Endodermal cell (in vitro differentiated cells): ENCODE measurements around the gene PPP2R2B. TPM values are rescaled to one million over a fixed set of nuclear protein-coding genes. Genes with fewer than 3 reads are reported as not detected.
A peak's percentile ranks its signal among the peaks of the same experiment; 100 is the strongest.

ENCODE experiments used
- DNase-seq: peaks from one replicate; pipeline ENCODE4 v3.0.0-alpha.2; 2017
- H3K27ac ChIP-seq: 2 replicates; pipeline ENCODE4 v1.5.1; 2013; ENCODE audit warnings: mild to moderate bottlenecking, low read depth, low read length, moderate library complexity
- H3K27me3 ChIP-seq: 2 replicates; pipeline ENCODE4 v1.6.1; 2013; ENCODE audit warnings: mild to moderate bottlenecking, low read length, moderate library complexity; ENCODE audit not compliant: insufficient read depth, control insufficient read depth, poor library complexity, severe bottlenecking
- H3K36me3 ChIP-seq: 2 replicates; pipeline ENCODE4 v1.7.0; 2013; ENCODE audit warnings: mild to moderate bottlenecking, low read length, moderate library complexity; ENCODE audit not compliant: control insufficient read depth, insufficient read depth
- H3K4me1 ChIP-seq: one replicate; pipeline ENCODE4 v1.7.0; 2013; ENCODE audit warnings: low read length; ENCODE audit not compliant: control insufficient read depth, insufficient read depth
- H3K4me3 ChIP-seq: 2 replicates; pipeline ENCODE4 v1.5.1; 2013; ENCODE audit warnings: mild to moderate bottlenecking, low read length, moderate library complexity
- H3K9ac ChIP-seq: 2 replicates; pipeline ENCODE4 v1.6.1; 2013; ENCODE audit warnings: mild to moderate bottlenecking, low read length, moderate library complexity; ENCODE audit not compliant: poor library complexity, severe bottlenecking; ENCODE audit errors: extremely low read depth
- H3K9me3 ChIP-seq: 2 replicates; pipeline ENCODE4 v1.6.1; 2013; ENCODE audit warnings: mild to moderate bottlenecking, low read length, moderate library complexity; ENCODE audit not compliant: control insufficient read depth
- H3K27ac Mint-ChIP-seq: 2 replicates; pipeline ENCODE4 v1.8.0; 2020; ENCODE audit warnings: mixed read lengths
- H3K27me3 Mint-ChIP-seq: 2 replicates; pipeline ENCODE4 v1.8.0; 2021; ENCODE audit warnings: mild to moderate bottlenecking, mixed read lengths; ENCODE audit not compliant: insufficient read depth
- H3K36me3 Mint-ChIP-seq: 2 replicates; pipeline ENCODE4 v1.8.0; 2020; ENCODE audit warnings: low read depth, mixed read lengths
- H3K4me1 Mint-ChIP-seq: 2 replicates; pipeline ENCODE4 v1.8.0; 2020; ENCODE audit warnings: mixed read lengths
- H3K4me3 Mint-ChIP-seq: 2 replicates; pipeline ENCODE4 v1.8.0; 2020; ENCODE audit warnings: mild to moderate bottlenecking, moderate library complexity, mixed read lengths
- H3K9me3 Mint-ChIP-seq: 2 replicates; pipeline ENCODE4 v1.8.0; 2020; ENCODE audit warnings: mild to moderate bottlenecking, mixed read lengths
- CTCF ChIP-seq: fragments of 200-600 bp; sonication (generic); conservative IDR thresholded peaks from 2 replicates; pipeline ENCODE4 v1.5.0; 2021; ENCODE audit warnings: antibody characterized with exemption, mild to moderate bottlenecking
- WGBS, 2 experiments: methylation state at CpG; one replicate each; pipeline versions ENCODE4 v1.1.5 to v1.1.7; 2013; ENCODE audit warnings: missing lambda C conversion rate in 2 of 2, mixed read lengths in 1 of 2; ENCODE audit not compliant: insufficient coverage in 1 of 2, insufficient read length in 1 of 2; 5-methylcytosine and 5-hydroxymethylcytosine counted together
- total RNA-seq, 2 donors: library from RNA; stranded (reverse); fragmentation: NEBNext Ultra II Directional in 1 of 2; extraction: Animal tissue kit (Norgen Biotek cat#: 25700) in 1 of 2; gene quantifications; 2 replicates in 1 of 2; 3 replicates in 1 of 2; pipeline ENCODE4 v1.2.1, GENCODE V29; 2021

Gene PPP2R2B
- total RNA-seq, 2 donors from 2014 or later = 3.3 to 8.0 TPM

GRCh38 chr5:146920351-146920881, 41.9 kb upstream of the PPP2R2B start:
- no peak overlapping the region for H3K27ac Mint-ChIP-seq
- no peaks in the 10 kb centered on the region for H3K36me3 Mint-ChIP-seq
- DNase-seq = no peak

GRCh38 chr5:146919304-146919703, 40.7 kb upstream of the PPP2R2B start:
- Mint-ChIP-seq H3K4me3 (no peak overlapping the region), H3K9me3 (no peaks in the 10 kb centered on the region), H3K27ac (peak overlapping the region; percentile 69), H3K36me3 (no peaks in the 10 kb centered on the region), H3K4me1 (peaks cover 15% of the 10 kb centered on the region), H3K27me3 (peaks cover 4% of the 10 kb centered on the region)
- H3K27me3 ChIP-seq = peaks cover 12% of the 10 kb centered on the region
- no peaks in the 10 kb centered on the region for H3K36me3 ChIP-seq
- H3K9ac ChIP-seq = no peak overlapping the region
- H3K4me1 ChIP-seq = peaks cover 10% of the 10 kb centered on the region
- 41 to 60% methylated on average over 1 to 2 of the region's 2 CpGs for WGBS, 2 experiments
- no peak overlapping the region for H3K4me3 ChIP-seq
- DNase-seq = peak; percentile 86
- no peak overlapping the region for H3K27ac ChIP-seq
- TF ChIP-seq CTCF = no peak
- no peaks in the 10 kb centered on the region for H3K9me3 ChIP-seq

More at GRCh38 chr5:146920351-146920881, 41.9 kb upstream of the PPP2R2B start:
- 70 to 84% methylated on average over 3 to 7 of the region's 7 CpGs for WGBS, 2 experiments
- Mint-ChIP-seq H3K4me3 (no peak overlapping the region), H3K27me3 (peaks cover 4% of the 10 kb centered on the region), H3K4me1 (peaks cover 15% of the 10 kb centered on the region), H3K9me3 (no peaks in the 10 kb centered on the region)
- Histone ChIP-seq H3K36me3 (no peaks in the 10 kb centered on the region), H3K9ac (no peak overlapping the region), H3K4me3 (no peak overlapping the region), H3K27me3 (peaks cover 12% of the 10 kb centered on the region), H3K4me1 (peaks cover 10% of the 10 kb centered on the region), H3K9me3 (peaks cover 4% of the 10 kb centered on the region), H3K27ac (no peak overlapping the region)
- no peak for TF ChIP-seq CTCF

GRCh38 chr5:146917931-146918330, 39.4 kb upstream of the PPP2R2B start:
- Histone ChIP-seq H3K27me3 (peaks cover 12% of the 10 kb centered on the region), H3K27ac (no peak overlapping the region), H3K36me3 (no peaks in the 10 kb centered on the region), H3K9ac (no peak overlapping the region), H3K4me1 (peaks cover 10% of the 10 kb centered on the region), H3K4me3 (no peak overlapping the region), H3K9me3 (no peaks in the 10 kb centered on the region)
- no peaks in the 10 kb centered on the region for H3K36me3 Mint-ChIP-seq
- peaks cover 15% of the 10 kb centered on the region for H3K4me1 Mint-ChIP-seq
- WGBS, 2 experiments = 93% methylated on average over 1 of the region's 1 CpG; no CpG with 5 or more reads in 1 of the 2 experiments
- H3K9me3 Mint-ChIP-seq = no peaks in the 10 kb centered on the region
- H3K27me3 Mint-ChIP-seq = peaks cover 4% of the 10 kb centered on the region
- no peak overlapping the region for H3K27ac Mint-ChIP-seq
- no peak overlapping the region for H3K4me3 Mint-ChIP-seq
- no peak for DNase-seq
- no peak for TF ChIP-seq CTCF
